ENCODE data around the gene CTTNBP2. TPM values are rescaled to one million over a fixed set of nuclear protein-coding genes. Genes with fewer than 3 reads are reported as not detected.

The CTTNBP2 gene
- total and polyA plus RNA-seq, 2 of the 4 experiments (the other 2 are of a cell fraction): 6.6 to 11.3 TPM

DNA sequence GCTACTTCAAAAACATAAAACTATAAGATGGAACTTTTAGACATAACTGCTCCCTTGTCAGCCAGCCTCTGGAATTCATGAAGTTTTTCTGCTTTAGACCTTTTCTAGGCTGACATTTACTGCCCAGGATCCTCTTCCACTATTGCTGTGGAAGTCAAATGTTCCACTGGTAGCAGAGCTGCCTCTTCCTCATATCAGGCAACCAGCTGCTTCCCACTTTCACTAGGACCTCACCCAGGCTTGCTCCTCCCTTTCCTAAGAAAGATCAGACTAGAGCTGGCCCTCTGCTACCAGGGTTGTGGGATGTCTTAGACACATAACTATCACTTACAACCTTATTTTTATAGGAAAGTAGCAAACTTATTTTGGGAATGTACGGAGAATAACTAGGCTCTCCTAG lies 121.5 kb downstream of the CTTNBP2 start:
- H3K4me3 ChIP-seq (ENCODE audit: insufficient read depth, low read depth, low read length): no peak overlapping the region
- WGBS, 2 experiments (ENCODE audit: extremely low coverage in 2 of 2, insufficient read length in 1 of 2): no CpG with 5 or more reads among the region's 1 CpG
- H2AK9ac ChIP-seq (replicated peaks; ENCODE audit: low read depth, low read length, poor library complexity): no peak overlapping the region
- H3K9me3 ChIP-seq (ENCODE audit: control insufficient read depth, insufficient read depth, low read length): no peaks in the 10 kb centered on the region
- H3K14ac ChIP-seq (replicated peaks; ENCODE audit: low read depth, low read length): no peak overlapping the region
- ATAC-seq (ENCODE audit: low read depth) (no peak), DNase-seq (no peak)
- no peak overlapping the region for H2BK15ac ChIP-seq (ENCODE audit: low read depth, low read length)
- BruUV-seq (replicated peaks): no TSS peak
- H3K9me1 ChIP-seq (ENCODE audit: insufficient read depth, low read length): no peaks in the 10 kb centered on the region
- no peak overlapping the region for H3K4ac ChIP-seq (ENCODE audit: low read depth, low read length)
- 0 out of 2 replicates have a peak, but pooled peaks cover 2% of the 10 kb centered on the region for H3K4me1 ChIP-seq (ENCODE audit: control insufficient read depth, insufficient read depth, low read length)
- H2BK5ac ChIP-seq (ENCODE audit: low read depth, low read length, poor library complexity, severe bottlenecking): no peak overlapping the region
- CTCF ChIA-PET: no interaction called here
- no peak overlapping the region for H3K56ac ChIP-seq (ENCODE audit: extremely low read depth, insufficient read depth, low read length)
- no peak overlapping the region for H3K18ac ChIP-seq (ENCODE audit: low read depth, low read length)
- H3K23ac ChIP-seq (ENCODE audit: low read depth, low read length): no peak overlapping the region
- no peak overlapping the region for H3K9ac ChIP-seq (ENCODE audit: low read depth, low read length)
- H2AFZ ChIP-seq (replicated peaks; ENCODE audit: low read length, poor library complexity): no peak overlapping the region
- dilution Hi-C loops (cut with HindIII; ENCODE audit: low sequenced_read_pairs, unreplicated experiment): no loop called here
- POLR2A ChIA-PET (ENCODE audit: unreplicated experiment): no interaction called here
- TF ChIP-seq MAZ (IDR thresholded peaks at IDR 0.05; ENCODE audit: borderline replicate concordance, low read depth, low read length): no peak
- no peak for TF ChIP-seq RCOR1 (IDR thresholded peaks at IDR 0.05; ENCODE audit: insufficient replicate concordance, low read length)
- no peak for TF ChIP-seq FOS (IDR thresholded peaks at IDR 0.05; ENCODE audit: low read depth, low read length)
- TF ChIP-seq RAD21 (IDR thresholded peaks at IDR 0.05; ENCODE audit: low read length): no peak
- TF ChIP-seq, protein P1, sequence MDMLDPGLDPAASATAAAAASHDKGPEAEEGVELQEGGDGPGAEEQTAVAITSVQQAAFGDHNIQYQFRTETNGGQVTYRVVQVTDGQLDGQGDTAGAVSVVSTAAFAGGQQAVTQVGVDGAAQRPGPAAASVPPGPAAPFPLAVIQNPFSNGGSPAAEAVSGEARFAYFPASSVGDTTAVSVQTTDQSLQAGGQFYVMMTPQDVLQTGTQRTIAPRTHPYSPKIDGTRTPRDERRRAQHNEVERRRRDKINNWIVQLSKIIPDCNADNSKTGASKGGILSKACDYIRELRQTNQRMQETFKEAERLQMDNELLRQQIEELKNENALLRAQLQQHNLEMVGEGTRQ (IDR thresholded peaks at IDR 0.05; ENCODE audit: low read depth, low read length): no peak
- no peak for TF ChIP-seq MXI1 (IDR thresholded peaks at IDR 0.05; ENCODE audit: borderline replicate concordance, low read depth, low read length)
- no peak for TF ChIP-seq CHD1 (IDR thresholded peaks at IDR 0.05; ENCODE audit: low read depth, low read length)
- TF ChIP-seq POLR2A (IDR thresholded peaks at IDR 0.05; ENCODE audit: low read depth, low read length): no peak
- no peak for TF ChIP-seq RFX5 (IDR thresholded peaks at IDR 0.05; ENCODE audit: low read depth, low read length)
- TF ChIP-seq, protein P2, sequence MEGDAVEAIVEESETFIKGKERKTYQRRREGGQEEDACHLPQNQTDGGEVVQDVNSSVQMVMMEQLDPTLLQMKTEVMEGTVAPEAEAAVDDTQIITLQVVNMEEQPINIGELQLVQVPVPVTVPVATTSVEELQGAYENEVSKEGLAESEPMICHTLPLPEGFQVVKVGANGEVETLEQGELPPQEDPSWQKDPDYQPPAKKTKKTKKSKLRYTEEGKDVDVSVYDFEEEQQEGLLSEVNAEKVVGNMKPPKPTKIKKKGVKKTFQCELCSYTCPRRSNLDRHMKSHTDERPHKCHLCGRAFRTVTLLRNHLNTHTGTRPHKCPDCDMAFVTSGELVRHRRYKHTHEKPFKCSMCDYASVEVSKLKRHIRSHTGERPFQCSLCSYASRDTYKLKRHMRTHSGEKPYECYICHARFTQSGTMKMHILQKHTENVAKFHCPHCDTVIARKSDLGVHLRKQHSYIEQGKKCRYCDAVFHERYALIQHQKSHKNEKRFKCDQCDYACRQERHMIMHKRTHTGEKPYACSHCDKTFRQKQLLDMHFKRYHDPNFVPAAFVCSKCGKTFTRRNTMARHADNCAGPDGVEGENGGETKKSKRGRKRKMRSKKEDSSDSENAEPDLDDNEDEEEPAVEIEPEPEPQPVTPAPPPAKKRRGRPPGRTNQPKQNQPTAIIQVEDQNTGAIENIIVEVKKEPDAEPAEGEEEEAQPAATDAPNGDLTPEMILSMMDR (conservative IDR thresholded peaks at IDR 0.05; ENCODE audit: low read depth, low read length): no peak
- TF ChIP-seq MAFK (IDR thresholded peaks at IDR 0.05; ENCODE audit: low read depth, low read length): no peak
- TF ChIP-seq, protein P3, sequence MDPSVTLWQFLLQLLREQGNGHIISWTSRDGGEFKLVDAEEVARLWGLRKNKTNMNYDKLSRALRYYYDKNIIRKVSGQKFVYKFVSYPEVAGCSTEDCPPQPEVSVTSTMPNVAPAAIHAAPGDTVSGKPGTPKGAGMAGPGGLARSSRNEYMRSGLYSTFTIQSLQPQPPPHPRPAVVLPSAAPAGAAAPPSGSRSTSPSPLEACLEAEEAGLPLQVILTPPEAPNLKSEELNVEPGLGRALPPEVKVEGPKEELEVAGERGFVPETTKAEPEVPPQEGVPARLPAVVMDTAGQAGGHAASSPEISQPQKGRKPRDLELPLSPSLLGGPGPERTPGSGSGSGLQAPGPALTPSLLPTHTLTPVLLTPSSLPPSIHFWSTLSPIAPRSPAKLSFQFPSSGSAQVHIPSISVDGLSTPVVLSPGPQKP (IDR thresholded peaks at IDR 0.05; ENCODE audit: borderline replicate concordance, low read depth, low read length): no peak
- TF ChIP-seq SMC3 (IDR thresholded peaks at IDR 0.05; ENCODE audit: low read depth, low read length): no peak
- no peak for TF ChIP-seq BHLHE40 (IDR thresholded peaks at IDR 0.05; ENCODE audit: low read depth, low read length)
- no peak for TF ChIP-seq NFE2L2 (IDR thresholded peaks at IDR 0.05; ENCODE audit: low read depth, low read length)
- no peak for TF ChIP-seq CEBPB (IDR thresholded peaks at IDR 0.05; ENCODE audit: low read depth, low read length)
- H4K91ac ChIP-seq (ENCODE audit: insufficient read depth, low read depth, low read length): no peak overlapping the region
- H4K5ac ChIP-seq (ENCODE audit: low read depth, low read length): no peak overlapping the region
- peaks cover 8% of the 10 kb centered on the region; the same call in 1 of the 2 replicates for H3K36me3 ChIP-seq (ENCODE audit: control insufficient read depth, insufficient read depth, low read length)
- H4K20me1 ChIP-seq (ENCODE audit: insufficient read depth, low read length): no peaks in the 10 kb centered on the region
- H4K8ac ChIP-seq (ENCODE audit: low read depth in 2 of 2, low read length in 2 of 2): no peak overlapping the region
- in situ Hi-C loops (cut with MboI; ENCODE audit: low sequenced_read_pairs): loop anchor here (25.0 kb wide), 1 partner anchor 336 kb away; no protein-coding TSS in a partner anchor
- no peaks in the 10 kb centered on the region for H3K27me3 ChIP-seq (ENCODE audit: control insufficient read depth, insufficient read depth, low read length)
- intact Hi-C loops (cut with micrococcal nuclease): loop anchor here (5.0 to 10.0 kb wide), 2 partner anchors 243 to 446 kb away; no protein-coding TSS in a partner anchor
- H3K79me1 ChIP-seq (ENCODE audit: low read depth in 1 of 2, low read length in 2 of 2): no peaks in the 10 kb centered on the region
- no peak overlapping the region for H3K4me2 ChIP-seq (ENCODE audit: low read depth, low read length)
- H2BK20ac ChIP-seq (ENCODE audit: low read depth, low read length): no peak overlapping the region
- no peak overlapping the region for H2AK5ac ChIP-seq (ENCODE audit: low read depth, low read length)
- H2BK120ac ChIP-seq (ENCODE audit: low read depth, low read length): no peak overlapping the region
- no peak overlapping the region for H3K27ac ChIP-seq (ENCODE audit: insufficient read depth, low read length)
